Skin of body (tissue), 2 donors: ENCODE measurements around the gene HNRNPLL. TPM values are rescaled to one million over a fixed set of nuclear protein-coding genes. Genes with fewer than 3 reads are reported as not detected.

Experiments
- DNase-seq: peaks from one replicate; lab custom pipeline; 2025; lab: John Stamatoyannopoulos, UW
- total RNA-seq: library from RNA; depleted of rRNA; stranded (reverse); fragments of >200 nt; gene quantifications from one replicate; pipeline ENCODE4 v1.2.3, GENCODE V29; 2014

Gene HNRNPLL
- total RNA-seq, 1 donor from 2014 or later, result 49.9 TPM

GRCh38 chr2:38532366-38532765, 70.4 kb downstream of the HNRNPLL start:
- no peak for DNase-seq

- DNase-seq, result no peak
These were observed 73.5 kb downstream of the HNRNPLL start for GRCh38 chr2:38529208-38529607.

- no peak for DNase-seq
These were observed 74.2 kb downstream of the HNRNPLL start for GRCh38 chr2:38528534-38528933.

- DNase-seq, result no peak
These were observed 74.7 kb downstream of the HNRNPLL start for GRCh38 chr2:38528008-38528442.

GRCh38 chr2:38527338-38528007, 75.3 kb downstream of the HNRNPLL start:
- no peak for DNase-seq

GRCh38 chr2:38526195-38526594, 76.5 kb downstream of the HNRNPLL start:
- DNase-seq, result no peak

- DNase-seq, result no peak
These were observed 78.1 kb downstream of the HNRNPLL start for GRCh38 chr2:38524580-38524979.

GRCh38 chr2:38523728-38524437, 78.8 kb downstream of the HNRNPLL start:
- no peak for DNase-seq

GRCh38 chr2:38522754-38523349, 79.9 kb downstream of the HNRNPLL start:
- no peak for DNase-seq

- DNase-seq, result no peak
These were observed 80.9 kb downstream of the HNRNPLL start for GRCh38 chr2:38521835-38522234.

GRCh38 chr2:38517284-38517683, 85.4 kb downstream of the HNRNPLL start:
- no peak for DNase-seq

GRCh38 chr2:38516526-38516925, 86.2 kb downstream of the HNRNPLL start:
- DNase-seq, result no peak

GRCh38 chr2:38516122-38516521, 86.6 kb downstream of the HNRNPLL start:
- no peak for DNase-seq

- DNase-seq, result no peak
These were observed 87.3 kb downstream of the HNRNPLL start for GRCh38 chr2:38515155-38516074.

- DNase-seq, result no peak
These were observed 88.0 kb downstream of the HNRNPLL start for GRCh38 chr2:38514603-38515154.

- no peak for DNase-seq
These were observed 90.5 kb downstream of the HNRNPLL start for GRCh38 chr2:38512211-38512610.

Other genes with a start within 250 kb of the HNRNPLL start
- gene ATL2, start 225.7 kb downstream of the HNRNPLL start, total RNA-seq, result 149 TPM
- 7.1 TPM for gene GALM, start 63.2 kb upstream of the HNRNPLL start, total RNA-seq
- 111 TPM for gene SRSF7, start 148.4 kb upstream of the HNRNPLL start, total RNA-seq
- gene GEMIN6, start 175.3 kb upstream of the HNRNPLL start, total RNA-seq, result 8.8 TPM